Transverse colon (tissue), 4 donors: ENCODE measurements around the gene PUS1. TPM values are rescaled to one million over a fixed set of nuclear protein-coding genes. Genes with fewer than 3 reads are reported as not detected.

Experiments
- DNase-seq: peaks from one replicate; pipeline ENCODE4 v3.0.0-alpha.2; 2019
- H3K27ac ChIP-seq, 4 donors: fragments of 200-600 bp; sonication (generic); 2 replicates each; pipeline ENCODE4 v1.5.1; 2016 to 2018; ENCODE audit warnings: inconsistent platforms in 4 of 4
- H3K27me3 ChIP-seq: fragments of 200-600 bp; sonication (generic); 2 replicates; pipeline ENCODE4 v1.5.1; 2017; ENCODE audit warnings: inconsistent platforms
- H3K36me3 ChIP-seq, 4 donors: fragments of 200-600 bp; sonication (generic); 2 replicates each; pipeline ENCODE4 v1.5.1; 2017 to 2019; ENCODE audit warnings: inconsistent platforms in 4 of 4
- H3K4me1 ChIP-seq, 4 donors: fragments of 200-600 bp; sonication (generic); 2 replicates each; pipeline ENCODE4 v1.5.1; 2017 to 2020; ENCODE audit warnings: inconsistent platforms in 4 of 4
- H3K4me3 ChIP-seq, 4 donors: fragments of 200-600 bp; sonication (generic); 1 replicate in 1 of 4; 2 replicates in 3 of 4; pipeline versions ENCODE4 v1.5.1 to v1.6.1; 2017 to 2019; ENCODE audit warnings: inconsistent platforms in 4 of 4
- H3K9me3 ChIP-seq, 2 donors: fragments of 200-600 bp; sonication (generic); 2 replicates each; pipeline ENCODE4 v1.5.1; 2017 to 2019; ENCODE audit warnings: inconsistent platforms in 2 of 2
- EP300 ChIP-seq: sonication (generic); formaldehyde crosslinking; IDR thresholded peaks from one replicate; pipeline ENCODE4 v1.6.1; 2017; ENCODE audit warnings: antibody characterized with exemption, low read depth
- POLR2A ChIP-seq: fragments of 450-650 bp; IDR thresholded peaks from one replicate; pipeline ENCODE4 v1.6.1; 2016; ENCODE audit warnings: antibody characterized with exemption, mild to moderate bottlenecking, moderate library complexity
- POLR2AphosphoS5 ChIP-seq, 3 donors: sonication (generic); formaldehyde crosslinking; IDR thresholded peaks; one replicate each; pipeline ENCODE4 v1.6.1; 2016; ENCODE audit warnings: antibody characterized with exemption in 3 of 3
- WGBS, 2 donors: methylation state at CpG; one replicate each; pipeline ENCODE4 v1.1.5; 2018; ENCODE audit warnings: low coverage in 1 of 2; 5-methylcytosine and 5-hydroxymethylcytosine counted together
- in situ Hi-C, 4 donors: fragments of 200-750 bp; cut with MboI; loops; one replicate each; pipeline versions ENCODE4 v1.15.0 to v1.15.1; 2017; ENCODE audit warnings: low sequenced_read_pairs in 3 of 4, low pct_ligation_motif_present in 1 of 4, low pct_unique_long_range_greater_than_20kb in 1 of 4
- intact Hi-C: fragments of 100-400 bp; cut with DNase I; formaldehyde crosslinking; loops from one replicate; pipeline ENCODE4 v1.15.1; 2023; ENCODE audit warnings: low total_unique reads
- total RNA-seq, 4 donors: library from RNA; depleted of rRNA; stranded (reverse); fragments of >200 nt; gene quantifications; one replicate each; pipeline ENCODE4 v1.1.0, GENCODE V29; 2016
- TF ChIP-seq, protein P1 (sequence below), 5 experiments: fragments of 200-600 bp in 3 of 5; fragments of 450-650 bp in 2 of 5; sonication (generic) in 3 of 5; IDR thresholded peaks; 1 replicate in 2 of 5; 2 replicates in 3 of 5; pipeline ENCODE4 v1.5.1; 2016 to 2017; ENCODE audit warnings: antibody characterized with exemption in 5 of 5, inconsistent platforms in 3 of 5, mild to moderate bottlenecking in 2 of 5, moderate library complexity in 1 of 5

The PUS1 gene
- total RNA-seq, 4 donors from 2014 or later, result 11.9 to 48.8 (median 23.1) TPM

DNA sequence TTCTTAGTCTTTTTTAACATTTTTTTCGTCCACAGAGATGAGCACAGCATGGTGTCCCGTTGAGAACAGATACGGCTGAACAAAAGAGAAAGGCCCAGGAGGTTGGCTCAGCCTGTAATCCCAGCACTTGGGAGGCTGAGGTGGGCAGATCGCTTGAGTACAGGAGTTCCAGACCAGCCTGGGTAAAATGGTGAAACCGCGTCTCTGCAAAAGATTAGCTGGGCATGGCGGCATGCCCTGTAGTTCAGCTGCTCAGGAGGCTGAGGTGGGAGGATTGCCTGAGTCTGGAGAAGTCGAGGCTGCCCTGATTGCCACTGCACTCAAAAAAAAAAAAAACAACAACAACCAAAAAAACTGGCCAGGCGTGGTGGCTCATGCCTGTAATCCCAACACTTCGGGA, 14.8 kb downstream of the PUS1 start:
- intact Hi-C loops (no loop called here), in situ Hi-C loops (no loop called here)
- Histone ChIP-seq H3K4me3 (no peak overlapping the region), H3K27me3 (no peaks in the 10 kb centered on the region), H3K9me3 (no peaks in the 10 kb centered on the region), H3K27ac (no peak overlapping the region), H3K4me1 (peaks cover 0 to 23% (median 9%) of the 10 kb centered on the region in 4 donors), H3K36me3 (no peaks in the 10 kb centered on the region)
- 89 to 95% methylated on average over 3 to 10 of the region's 10 CpGs for WGBS, 2 donors
- DNase-seq, result peak; percentile 1
- no peak for TF ChIP-seq EP300
- no peak for TF ChIP-seq POLR2A
- TF ChIP-seq, protein P1, sequence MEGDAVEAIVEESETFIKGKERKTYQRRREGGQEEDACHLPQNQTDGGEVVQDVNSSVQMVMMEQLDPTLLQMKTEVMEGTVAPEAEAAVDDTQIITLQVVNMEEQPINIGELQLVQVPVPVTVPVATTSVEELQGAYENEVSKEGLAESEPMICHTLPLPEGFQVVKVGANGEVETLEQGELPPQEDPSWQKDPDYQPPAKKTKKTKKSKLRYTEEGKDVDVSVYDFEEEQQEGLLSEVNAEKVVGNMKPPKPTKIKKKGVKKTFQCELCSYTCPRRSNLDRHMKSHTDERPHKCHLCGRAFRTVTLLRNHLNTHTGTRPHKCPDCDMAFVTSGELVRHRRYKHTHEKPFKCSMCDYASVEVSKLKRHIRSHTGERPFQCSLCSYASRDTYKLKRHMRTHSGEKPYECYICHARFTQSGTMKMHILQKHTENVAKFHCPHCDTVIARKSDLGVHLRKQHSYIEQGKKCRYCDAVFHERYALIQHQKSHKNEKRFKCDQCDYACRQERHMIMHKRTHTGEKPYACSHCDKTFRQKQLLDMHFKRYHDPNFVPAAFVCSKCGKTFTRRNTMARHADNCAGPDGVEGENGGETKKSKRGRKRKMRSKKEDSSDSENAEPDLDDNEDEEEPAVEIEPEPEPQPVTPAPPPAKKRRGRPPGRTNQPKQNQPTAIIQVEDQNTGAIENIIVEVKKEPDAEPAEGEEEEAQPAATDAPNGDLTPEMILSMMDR (IDR thresholded peaks at IDR 0.05), result no peak
- no peak for TF ChIP-seq POLR2AphosphoS5 (IDR thresholded peaks at IDR 0.05)

DNA sequence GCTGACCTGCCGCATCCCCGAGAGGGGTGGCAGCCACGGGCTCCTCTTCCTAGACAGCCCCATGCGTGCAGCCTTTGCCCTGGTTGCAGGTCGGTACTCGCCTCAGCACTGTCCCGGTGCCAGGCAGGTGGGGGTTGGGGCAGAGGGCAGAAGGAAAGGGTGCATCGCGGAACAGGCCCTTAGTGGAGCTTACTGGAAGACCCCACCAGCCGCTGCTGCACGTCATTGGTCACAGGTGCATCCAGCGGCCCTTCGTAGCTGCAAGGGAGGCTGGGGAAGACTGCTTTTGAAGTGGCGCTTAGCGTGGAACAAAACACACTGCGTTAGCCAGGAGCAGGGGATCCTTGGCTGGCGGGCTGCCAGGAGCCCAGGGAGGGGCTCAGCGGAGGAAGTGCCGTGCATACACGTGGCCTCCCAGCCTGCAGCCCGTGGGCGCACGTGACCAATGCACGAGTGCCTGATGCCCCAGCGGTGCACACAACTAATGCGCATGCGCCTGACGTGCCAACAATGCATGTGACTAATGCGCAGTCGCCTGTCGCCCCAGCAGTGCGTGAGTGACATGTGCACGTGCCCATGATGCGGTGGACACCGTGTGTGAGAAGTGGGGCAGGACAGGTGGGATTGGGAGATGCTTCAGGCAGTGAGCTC, 15.7 kb downstream of the PUS1 start:
- TF ChIP-seq, protein P1 (IDR thresholded peaks at IDR 0.05), result no peak
- H3K4me1 ChIP-seq, result peaks cover 0 to 20% (median 12%) of the 10 kb centered on the region in 4 donors
- no peaks in the 10 kb centered on the region for H3K36me3 ChIP-seq
- H3K27me3 ChIP-seq, result no peaks in the 10 kb centered on the region
- H3K9me3 ChIP-seq, result no peaks in the 10 kb centered on the region
- no peak overlapping the region for H3K4me3 ChIP-seq
- no peak overlapping the region for H3K27ac ChIP-seq
- in situ Hi-C loops, result no loop called here
- peak; percentile 4 for DNase-seq
- WGBS, 2 donors, result 95% methylated on average over 35 of the region's 35 CpGs; no CpG with 5 or more reads in 1 of the 2 donors
- intact Hi-C loops, result no loop called here

GRCh38 chr12:131946757-131947156, 17.7 kb downstream of the PUS1 start:
- in situ Hi-C loops, result no loop called here
- Histone ChIP-seq H3K4me1 (peaks cover 7 to 20% (median 17%) of the 10 kb centered on the region in 4 donors), H3K4me3 (no peak overlapping the region), H3K36me3 (no peaks in the 10 kb centered on the region), H3K9me3 (no peaks in the 10 kb centered on the region), H3K27ac (no peak overlapping the region), H3K27me3 (no peaks in the 10 kb centered on the region)
- WGBS, 2 donors, result 57 to 77% methylated on average over 3 to 6 of the region's 6 CpGs
- DNase-seq, result no peak
- intact Hi-C loops, result no loop called here
- no peak for TF ChIP-seq POLR2AphosphoS5 (IDR thresholded peaks at IDR 0.05)
- TF ChIP-seq POLR2A, result no peak
- TF ChIP-seq, protein P1 (IDR thresholded peaks at IDR 0.05), result no peak
- TF ChIP-seq EP300, result no peak

GRCh38 chr12:131947482-131948027, 18.5 kb downstream of the PUS1 start:
- peaks cover 7 to 23% (median 18%) of the 10 kb centered on the region in 4 donors for H3K4me1 ChIP-seq
- no peak for DNase-seq
- H3K4me3 ChIP-seq, result no peak overlapping the region
- TF ChIP-seq POLR2AphosphoS5 (IDR thresholded peaks at IDR 0.05) (no peak), POLR2A (no peak), EP300 (no peak)
- TF ChIP-seq, protein P1 (IDR thresholded peaks at IDR 0.05), result no peak
- no peaks in the 10 kb centered on the region for H3K36me3 ChIP-seq
- peak overlapping the region in 1 of 4 donors; percentile 41 for H3K27ac ChIP-seq
- H3K27me3 ChIP-seq, result no peaks in the 10 kb centered on the region
- H3K9me3 ChIP-seq, result no peaks in the 10 kb centered on the region
- 69 to 71% methylated on average over 5 to 8 of the region's 8 CpGs for WGBS, 2 donors
- intact Hi-C loops (no loop called here), in situ Hi-C loops (no loop called here)
